Lower leg skin (tissue), 3 donors: ENCODE measurements around the gene NUDT8.

Experiments
- POLR2A ChIP-seq, 2 donors: fragments of 450-650 bp; IDR thresholded peaks; one replicate each; pipeline ENCODE4 v1.6.1; 2016 to 2017; ENCODE audit warnings: antibody characterized with exemption in 2 of 2, mild to moderate bottlenecking in 1 of 2, moderate library complexity in 1 of 2
- TF ChIP-seq, protein P1 (sequence below), 3 donors: fragments of 450-650 bp; IDR thresholded peaks; one replicate each; pipeline ENCODE4 v1.5.1; 2016; ENCODE audit warnings: antibody characterized with exemption in 3 of 3, mild to moderate bottlenecking in 3 of 3, moderate library complexity in 2 of 3

DNA sequence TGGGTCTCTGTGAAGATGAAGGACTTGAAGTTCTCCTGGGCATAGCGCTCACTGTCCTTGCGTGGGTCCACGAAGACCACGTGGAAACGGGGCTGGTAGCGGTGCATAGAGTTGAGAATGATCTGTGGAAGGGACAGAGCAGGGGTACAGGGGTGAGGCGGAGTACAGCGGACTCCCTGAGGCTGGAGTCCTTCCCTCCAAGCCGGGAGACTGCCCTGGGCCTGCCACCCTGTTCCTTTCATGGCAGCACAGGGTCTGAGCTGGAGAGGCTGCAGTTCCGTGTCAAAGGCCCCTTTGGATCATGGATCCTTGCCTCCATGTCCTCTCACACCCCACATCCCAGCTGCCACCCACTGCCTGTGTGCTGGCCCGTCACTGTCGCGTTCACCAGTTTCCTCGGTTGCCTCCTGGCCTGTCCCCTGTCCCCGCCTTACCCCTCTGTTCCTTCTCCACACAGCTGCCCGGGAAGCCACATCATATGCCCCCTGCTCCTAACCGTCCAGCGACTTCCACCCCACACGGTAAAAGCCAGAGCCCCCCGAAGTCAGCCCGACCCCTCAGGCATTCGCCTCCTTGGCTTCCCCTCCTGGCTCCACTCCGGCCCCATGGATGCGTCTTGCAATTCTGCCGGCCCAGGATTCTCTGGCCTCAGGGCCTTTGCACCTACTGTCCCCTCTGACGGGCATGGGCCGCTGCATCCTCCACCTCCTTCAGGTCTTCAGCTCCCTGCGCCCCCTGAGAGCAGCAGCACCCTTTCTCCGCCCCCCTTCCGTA is 3.4 kb upstream of the NUDT8 start:
- TF ChIP-seq, protein P1, sequence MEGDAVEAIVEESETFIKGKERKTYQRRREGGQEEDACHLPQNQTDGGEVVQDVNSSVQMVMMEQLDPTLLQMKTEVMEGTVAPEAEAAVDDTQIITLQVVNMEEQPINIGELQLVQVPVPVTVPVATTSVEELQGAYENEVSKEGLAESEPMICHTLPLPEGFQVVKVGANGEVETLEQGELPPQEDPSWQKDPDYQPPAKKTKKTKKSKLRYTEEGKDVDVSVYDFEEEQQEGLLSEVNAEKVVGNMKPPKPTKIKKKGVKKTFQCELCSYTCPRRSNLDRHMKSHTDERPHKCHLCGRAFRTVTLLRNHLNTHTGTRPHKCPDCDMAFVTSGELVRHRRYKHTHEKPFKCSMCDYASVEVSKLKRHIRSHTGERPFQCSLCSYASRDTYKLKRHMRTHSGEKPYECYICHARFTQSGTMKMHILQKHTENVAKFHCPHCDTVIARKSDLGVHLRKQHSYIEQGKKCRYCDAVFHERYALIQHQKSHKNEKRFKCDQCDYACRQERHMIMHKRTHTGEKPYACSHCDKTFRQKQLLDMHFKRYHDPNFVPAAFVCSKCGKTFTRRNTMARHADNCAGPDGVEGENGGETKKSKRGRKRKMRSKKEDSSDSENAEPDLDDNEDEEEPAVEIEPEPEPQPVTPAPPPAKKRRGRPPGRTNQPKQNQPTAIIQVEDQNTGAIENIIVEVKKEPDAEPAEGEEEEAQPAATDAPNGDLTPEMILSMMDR (IDR thresholded peaks at IDR 0.05): no peak
- TF ChIP-seq POLR2A (IDR thresholded peaks at IDR 0.05): no peak
